Measurements from ENCODE around the gene POLR2A.

DNA sequence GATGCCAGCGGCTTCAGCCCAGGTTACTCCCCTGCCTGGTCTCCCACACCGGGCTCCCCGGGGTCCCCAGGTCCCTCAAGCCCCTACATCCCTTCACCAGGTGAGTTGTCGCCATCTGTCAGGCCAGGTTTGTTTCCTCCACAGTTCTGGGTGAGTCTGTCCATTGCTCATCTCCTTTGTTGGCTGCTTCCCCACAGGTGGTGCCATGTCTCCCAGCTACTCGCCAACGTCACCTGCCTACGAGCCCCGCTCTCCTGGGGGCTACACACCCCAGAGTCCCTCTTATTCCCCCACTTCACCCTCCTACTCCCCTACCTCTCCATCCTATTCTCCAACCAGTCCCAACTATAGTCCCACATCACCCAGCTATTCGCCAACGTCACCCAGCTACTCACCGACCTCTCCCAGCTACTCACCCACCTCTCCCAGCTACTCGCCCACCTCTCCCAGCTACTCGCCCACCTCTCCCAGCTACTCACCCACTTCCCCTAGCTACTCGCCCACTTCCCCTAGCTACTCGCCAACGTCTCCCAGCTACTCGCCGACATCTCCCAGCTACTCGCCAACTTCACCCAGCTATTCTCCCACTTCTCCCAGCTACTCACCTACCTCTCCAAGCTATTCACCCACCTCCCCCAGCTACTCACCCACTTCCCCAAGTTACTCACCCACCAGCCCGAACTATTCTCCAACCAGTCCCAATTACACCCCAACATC lies 28.8 kb downstream of the POLR2A start:
- TF ChIP-seq, protein P1, sequence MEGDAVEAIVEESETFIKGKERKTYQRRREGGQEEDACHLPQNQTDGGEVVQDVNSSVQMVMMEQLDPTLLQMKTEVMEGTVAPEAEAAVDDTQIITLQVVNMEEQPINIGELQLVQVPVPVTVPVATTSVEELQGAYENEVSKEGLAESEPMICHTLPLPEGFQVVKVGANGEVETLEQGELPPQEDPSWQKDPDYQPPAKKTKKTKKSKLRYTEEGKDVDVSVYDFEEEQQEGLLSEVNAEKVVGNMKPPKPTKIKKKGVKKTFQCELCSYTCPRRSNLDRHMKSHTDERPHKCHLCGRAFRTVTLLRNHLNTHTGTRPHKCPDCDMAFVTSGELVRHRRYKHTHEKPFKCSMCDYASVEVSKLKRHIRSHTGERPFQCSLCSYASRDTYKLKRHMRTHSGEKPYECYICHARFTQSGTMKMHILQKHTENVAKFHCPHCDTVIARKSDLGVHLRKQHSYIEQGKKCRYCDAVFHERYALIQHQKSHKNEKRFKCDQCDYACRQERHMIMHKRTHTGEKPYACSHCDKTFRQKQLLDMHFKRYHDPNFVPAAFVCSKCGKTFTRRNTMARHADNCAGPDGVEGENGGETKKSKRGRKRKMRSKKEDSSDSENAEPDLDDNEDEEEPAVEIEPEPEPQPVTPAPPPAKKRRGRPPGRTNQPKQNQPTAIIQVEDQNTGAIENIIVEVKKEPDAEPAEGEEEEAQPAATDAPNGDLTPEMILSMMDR (IDR thresholded peaks at IDR 0.05) = no peak
- no peak for TF ChIP-seq POLR2A (IDR thresholded peaks at IDR 0.05)

Data from Peyer's patch (tissue), 4 donors.